Left lobe of liver (tissue), 2 donors: ENCODE data around the gene HSPB8. TPM values are rescaled to one million over a fixed set of nuclear protein-coding genes. Genes with fewer than 3 reads are reported as not detected.

Experiments used
- ATAC-seq: fragments of 200-7000 bp; cut with Tn5 transposase; one replicate; pipeline ENCODE4 v1.9.1; 2020; ENCODE audit warnings: mild to moderate bottlenecking, moderate library complexity
- DNase-seq: peaks from one replicate; pipeline ENCODE4 v3.0.0-alpha.2; 2020; ENCODE audit warnings: low spot score
- total RNA-seq: library from RNA; stranded (reverse); gene quantifications from one replicate; pipeline ENCODE4 v1.2.1, GENCODE V29; 2021
- donor health status: DM: no; HTN: no; CAD: no; lungs with moderate emphysema.
- donor health status: DM: no; HTN: yes; CAD: no.

HSPB8 gene, protein sequence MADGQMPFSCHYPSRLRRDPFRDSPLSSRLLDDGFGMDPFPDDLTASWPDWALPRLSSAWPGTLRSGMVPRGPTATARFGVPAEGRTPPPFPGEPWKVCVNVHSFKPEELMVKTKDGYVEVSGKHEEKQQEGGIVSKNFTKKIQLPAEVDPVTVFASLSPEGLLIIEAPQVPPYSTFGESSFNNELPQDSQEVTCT
- 0.96 TPM for total RNA-seq

GRCh38 chr12:119178544-119179334 lies at the start of gene HSPB8:
Gene HSPB8 (plus strand): TSS chr12:119178931. CDS start chr12:119179313, 382 bp downstream.
- DNase-seq (peak; percentile 60), ATAC-seq (peak; percentile 87)

GRCh38 chr12:119129827-119130434 lies 48.8 kb upstream of the HSPB8 start:
- ATAC-seq, result no peak
- DNase-seq, result no peak

DNA sequence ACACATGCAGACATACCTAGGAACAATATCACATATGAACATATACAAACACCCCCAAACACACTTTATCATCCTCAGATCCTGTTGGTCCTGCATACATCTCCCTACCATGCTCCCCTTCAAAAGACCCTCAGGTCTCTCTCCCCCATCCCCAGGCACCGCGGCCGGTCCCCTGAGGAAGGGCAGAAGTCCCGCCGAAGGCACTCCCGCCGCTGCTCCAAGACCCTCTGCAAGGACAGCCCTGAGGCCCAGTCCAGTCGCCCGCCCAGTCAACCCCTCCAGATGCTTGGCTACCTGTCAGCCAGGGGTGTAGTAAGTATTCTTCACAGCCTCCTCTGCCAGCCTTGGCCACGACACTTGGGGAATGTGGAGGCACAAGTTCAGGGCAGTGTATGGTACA lies 48.2 kb upstream of the HSPB8 start:
- no peak for DNase-seq
- no peak for ATAC-seq

DNA sequence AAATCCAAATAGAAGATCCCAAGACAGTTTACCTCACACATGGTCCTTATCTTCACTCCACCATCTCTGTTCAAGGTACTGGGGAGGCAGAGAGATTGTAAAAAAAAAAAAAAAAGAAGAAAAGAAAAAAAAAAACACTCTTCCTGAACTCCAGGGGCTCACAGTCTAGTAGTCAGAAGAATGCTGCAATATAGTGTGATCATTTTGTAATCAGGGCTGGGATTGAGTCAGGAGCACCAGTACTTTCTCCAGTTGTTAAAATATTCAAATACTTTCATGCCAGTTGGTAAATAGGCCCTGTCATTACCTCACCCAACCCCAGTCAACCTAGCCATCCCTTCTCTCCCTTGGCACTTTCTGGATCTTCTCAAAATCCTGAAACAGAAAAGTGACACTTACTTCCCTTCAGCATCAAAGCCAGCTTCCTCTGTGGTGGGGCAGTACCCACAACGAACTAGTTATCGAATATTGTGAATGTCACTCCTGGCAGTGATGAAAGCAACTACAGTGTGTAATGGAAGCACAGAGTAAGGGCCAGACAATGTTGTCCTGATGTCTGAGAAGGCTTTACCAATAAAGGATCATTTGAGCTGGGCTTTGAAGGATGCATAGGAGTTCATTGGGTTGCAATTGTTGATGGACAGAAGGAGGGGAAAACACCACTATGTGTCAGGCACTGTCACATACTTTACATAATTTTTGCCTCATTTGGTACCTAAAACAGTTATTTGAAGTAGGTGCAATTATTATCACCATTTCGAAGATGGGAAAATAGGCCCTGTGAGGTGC lies 44.3 kb upstream of the HSPB8 start:
- DNase-seq (no peak), ATAC-seq (no peak)

DNA sequence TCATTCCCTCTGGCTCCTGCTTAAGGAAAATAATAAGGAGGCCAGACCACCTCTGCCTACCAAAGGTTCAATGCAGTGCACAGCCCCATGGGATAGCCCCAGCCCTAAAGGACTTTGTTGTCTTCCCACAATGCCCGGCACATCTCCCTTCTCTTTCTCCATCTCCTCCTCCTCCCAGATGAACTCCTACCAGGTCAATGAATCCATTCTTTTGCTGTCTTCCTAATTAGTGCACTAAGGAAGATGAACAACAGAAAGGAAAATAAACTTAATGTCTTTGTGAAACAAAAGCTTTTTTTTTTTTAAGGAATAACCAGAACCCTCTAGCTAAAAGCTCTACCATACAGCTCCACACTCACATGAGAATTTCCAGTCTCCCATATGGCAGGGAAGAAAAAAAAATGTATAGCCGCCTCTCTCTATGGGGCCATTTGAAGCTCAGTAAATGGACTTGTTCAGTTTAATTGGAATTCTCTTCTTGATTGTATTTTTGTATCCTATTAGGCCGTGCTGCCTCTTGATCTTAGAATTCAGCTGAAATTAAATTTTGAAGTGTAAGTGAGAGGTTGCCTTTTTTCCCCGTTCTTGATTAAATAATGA lies 41.8 kb upstream of the HSPB8 start:
- no peak for DNase-seq
- ATAC-seq, result no peak

GRCh38 chr12:119139448-119139847 lies 39.3 kb upstream of the HSPB8 start:
- ATAC-seq (no peak), DNase-seq (no peak)

- ATAC-seq (no peak), DNase-seq (no peak)
These were observed 33.4 kb upstream of the HSPB8 start for GRCh38 chr12:119145367-119145766.

DNA sequence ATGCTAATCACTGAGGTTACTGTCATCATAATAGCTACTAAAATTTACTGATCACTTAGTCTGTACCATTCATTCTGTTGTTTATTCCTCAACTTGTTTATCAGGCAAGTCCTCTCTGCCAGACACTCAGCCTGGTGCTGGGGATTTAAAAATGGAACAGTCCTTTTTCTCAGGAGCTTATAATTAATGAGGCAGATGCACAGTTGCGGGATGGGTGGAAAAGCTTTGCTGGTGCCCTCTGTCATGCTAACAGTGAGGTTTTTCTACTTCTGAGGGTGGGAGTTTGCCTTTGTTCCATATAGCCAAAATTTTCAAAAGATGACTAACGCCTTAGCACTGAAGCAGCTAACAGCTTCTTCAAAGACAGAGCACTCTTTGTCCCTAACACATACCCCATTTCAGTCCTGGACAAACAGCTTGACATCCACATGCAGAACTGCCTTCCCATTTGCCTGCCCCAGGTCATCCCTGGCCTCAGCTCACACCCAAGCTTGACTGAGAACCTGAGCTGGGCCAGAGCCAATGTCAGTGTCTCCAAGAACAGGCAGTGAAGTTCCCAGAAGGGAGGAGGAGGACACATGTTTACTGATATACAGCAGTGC lies 30.8 kb upstream of the HSPB8 start:
- DNase-seq, result no peak
- no peak for ATAC-seq

GRCh38 chr12:119149270-119149669 lies 29.5 kb upstream of the HSPB8 start:
- ATAC-seq (no peak), DNase-seq (no peak)

- DNase-seq (no peak), ATAC-seq (no peak)
These were observed 27.2 kb upstream of the HSPB8 start for GRCh38 chr12:119151445-119152026.

DNA sequence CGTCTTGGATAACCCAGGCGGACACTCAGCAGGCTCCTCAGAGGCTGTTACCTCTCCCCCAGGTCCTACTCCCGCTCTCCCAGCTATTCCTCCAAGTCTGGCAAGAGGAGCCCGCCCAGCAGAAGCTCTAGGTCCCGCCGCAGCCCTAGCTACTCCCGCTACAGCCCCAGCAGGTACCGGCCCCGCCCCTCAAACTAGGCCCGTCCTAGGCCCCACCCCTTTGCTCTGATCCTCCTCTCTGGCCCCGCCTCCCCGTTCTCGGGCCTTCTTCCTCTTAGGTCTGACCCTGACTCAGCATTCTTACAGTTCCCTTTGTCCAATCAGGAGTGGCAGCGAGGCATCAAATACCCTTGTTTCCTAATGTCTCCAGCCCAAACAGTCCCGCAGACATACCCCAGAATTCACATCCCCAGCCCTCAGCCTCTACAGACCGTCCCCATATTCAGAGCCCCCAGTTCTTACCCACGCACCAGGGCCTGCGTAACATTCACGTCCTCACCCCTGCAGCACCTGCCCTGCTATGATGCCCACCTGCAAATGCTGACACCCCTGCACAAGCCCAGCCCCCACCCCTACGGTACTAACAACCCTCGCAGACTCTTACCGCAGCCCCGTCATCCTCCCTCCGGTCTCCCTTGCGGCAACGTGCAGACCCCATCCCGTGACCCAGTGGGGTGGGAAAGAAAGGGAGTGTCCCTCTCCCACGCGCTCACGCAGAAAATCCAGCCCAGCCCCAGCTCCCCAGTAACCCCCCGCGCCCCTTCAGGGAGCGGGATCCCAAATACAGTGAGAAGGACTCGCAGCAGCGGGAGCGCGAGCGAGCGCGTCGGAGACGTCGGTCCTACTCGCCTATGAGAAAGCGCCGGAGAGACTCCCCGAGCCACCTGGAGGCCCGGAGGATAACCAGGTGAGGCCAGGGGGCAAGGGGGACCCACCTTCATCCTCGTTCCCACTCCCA lies 25.0 kb upstream of the HSPB8 start:
- ATAC-seq (peak; percentile 52), DNase-seq (no peak)

DNA sequence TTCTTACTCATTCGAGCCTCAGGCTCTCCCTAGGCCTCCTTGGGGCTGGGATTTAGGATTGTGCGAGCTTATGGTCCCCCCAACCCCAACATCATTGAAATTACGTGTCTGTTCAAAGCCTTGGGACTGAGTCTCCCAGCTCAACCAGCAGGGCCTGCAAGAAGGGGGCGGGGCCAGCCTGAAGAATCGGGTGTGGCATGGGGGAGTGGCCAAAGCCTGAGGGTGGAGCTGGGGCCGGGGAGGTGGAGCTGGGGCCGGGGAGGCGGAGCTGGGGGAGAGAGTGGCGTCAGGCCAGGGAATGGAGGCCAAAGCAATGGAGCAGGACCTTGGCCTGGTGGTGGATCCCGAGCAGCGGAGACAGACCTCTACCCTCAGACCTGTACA lies 24.3 kb upstream of the HSPB8 start:
- ATAC-seq, result no peak
- no peak for DNase-seq

DNA sequence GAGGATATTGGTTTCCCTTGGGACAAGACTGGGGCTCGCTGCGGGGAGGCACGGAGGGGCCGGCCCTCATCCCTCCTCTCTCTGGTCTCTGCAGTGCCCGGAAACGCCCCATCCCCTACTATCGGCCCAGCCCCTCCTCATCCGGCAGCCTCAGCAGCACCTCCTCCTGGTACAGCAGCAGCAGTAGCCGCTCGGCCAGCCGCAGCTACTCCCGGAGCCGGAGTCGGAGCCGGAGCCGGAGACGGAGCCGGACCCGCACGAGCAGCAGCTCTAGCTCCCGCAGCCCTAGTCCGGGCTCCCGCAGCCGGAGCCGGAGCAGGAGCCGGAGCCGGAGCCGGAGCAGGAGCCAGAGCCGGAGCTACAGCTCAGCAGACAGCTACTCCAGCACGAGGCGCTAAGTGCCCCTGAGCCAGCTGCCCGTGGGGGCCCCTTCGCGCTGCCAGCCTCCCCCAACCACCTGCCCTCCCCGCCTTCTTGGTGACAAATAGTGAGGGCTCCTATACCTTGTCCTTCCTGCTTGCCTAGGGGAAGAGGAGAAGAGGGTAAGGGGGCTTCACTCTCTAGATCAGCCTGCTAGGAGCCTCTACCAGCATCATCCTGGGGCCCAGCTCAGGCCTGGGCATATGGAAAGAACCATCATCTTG lies 22.2 kb upstream of the HSPB8 start:
- DNase-seq (no peak), ATAC-seq (no peak)

- DNase-seq, result no peak
- no peak for ATAC-seq
These were observed 21.2 kb upstream of the HSPB8 start for GRCh38 chr12:119157528-119157927.

GRCh38 chr12:119157978-119158377 lies 20.8 kb upstream of the HSPB8 start:
- ATAC-seq (no peak), DNase-seq (no peak)

DNA sequence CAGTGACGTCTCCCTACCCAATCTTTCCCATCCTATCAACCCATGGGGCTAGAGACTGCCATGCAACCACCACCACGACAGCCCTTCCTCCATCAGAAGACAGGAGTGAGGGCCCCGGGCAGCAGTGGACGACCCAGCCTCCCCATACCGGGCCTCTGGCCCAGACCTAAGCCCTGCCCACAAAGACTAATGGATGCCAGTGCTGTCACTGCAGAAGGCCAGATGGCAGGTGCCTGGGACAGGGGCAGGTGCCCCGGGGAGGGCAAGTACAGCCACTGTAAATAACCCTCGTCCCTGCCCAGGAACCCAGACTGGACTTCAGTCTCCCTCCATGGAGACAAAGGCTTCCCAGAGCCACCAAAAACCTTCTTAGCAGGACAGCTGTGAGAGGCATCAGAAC lies 20.3 kb upstream of the HSPB8 start:
- DNase-seq (no peak), ATAC-seq (no peak)

GRCh38 chr12:119159844-119160243 lies 18.9 kb upstream of the HSPB8 start:
- ATAC-seq (no peak), DNase-seq (no peak)

DNA sequence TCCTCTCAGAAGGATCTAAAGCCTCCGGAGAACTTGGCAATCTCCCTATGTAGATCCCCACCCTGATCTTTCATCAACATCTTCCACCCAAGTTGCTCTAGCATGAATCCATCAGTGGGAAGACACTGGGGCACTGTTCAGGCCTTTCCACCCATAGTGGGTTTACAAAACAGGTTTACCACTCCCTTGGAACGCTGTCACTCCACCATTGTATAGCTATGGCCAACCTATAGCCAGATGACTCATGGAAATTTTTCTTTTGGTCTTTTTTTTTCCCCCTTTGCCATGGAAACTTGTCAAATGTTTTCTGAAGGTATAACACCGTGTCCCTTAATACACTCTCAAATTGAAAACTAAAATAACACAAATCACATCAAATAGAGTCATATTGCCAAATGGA lies 10.8 kb upstream of the HSPB8 start:
- DNase-seq (no peak), ATAC-seq (no peak)

GRCh38 chr12:119168721-119169120 lies 10.0 kb upstream of the HSPB8 start:
- no peak for DNase-seq
- ATAC-seq, result no peak
